Fibroblast of skin of right quadriceps (primary cell): ENCODE measurements around the gene RAB6D.
A peak's percentile ranks its signal among the peaks of the same experiment; 100 is the strongest.
"Not testable (repeated sequence)": the region's sequence is repeated elsewhere in the genome, so short reads cannot be mapped to it uniquely, and the experiment has no call there.

Experiments used
- DNase-seq: peaks from one replicate; pipeline ENCODE4 v3.0.0-alpha.2; 2013

RAB6D gene

DNA sequence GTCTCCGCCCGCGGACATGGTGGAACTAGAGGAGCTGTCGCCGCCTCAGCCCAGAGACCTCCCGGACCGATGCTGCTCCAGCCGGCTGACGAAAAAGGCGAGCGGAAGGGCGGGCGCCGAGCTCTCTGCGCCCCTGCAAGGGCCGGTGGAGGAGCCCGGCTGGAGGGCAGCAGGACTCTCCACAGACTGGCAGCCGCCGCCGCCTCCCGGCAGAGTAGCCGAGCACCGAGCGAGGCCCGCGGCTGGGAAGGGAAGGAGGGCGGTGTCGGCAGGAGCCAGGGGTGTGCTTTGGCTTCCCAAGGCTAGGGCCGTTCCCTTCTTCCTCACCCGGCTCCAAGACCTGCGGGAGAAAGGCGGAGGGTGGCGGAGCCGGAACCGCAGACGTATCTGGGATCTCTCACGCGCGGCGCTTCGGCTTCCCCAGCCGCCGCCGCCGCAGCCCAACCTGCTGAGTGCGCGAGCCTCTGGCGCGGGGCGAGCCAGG, at the start of gene RAB6D:
Gene RAB6D (minus strand): TSS at position 466 of the 484 bp plus-strand sequence. CDS start 448 bp downstream, at position 18.
- DNase-seq = not testable (repeated sequence)

DNA sequence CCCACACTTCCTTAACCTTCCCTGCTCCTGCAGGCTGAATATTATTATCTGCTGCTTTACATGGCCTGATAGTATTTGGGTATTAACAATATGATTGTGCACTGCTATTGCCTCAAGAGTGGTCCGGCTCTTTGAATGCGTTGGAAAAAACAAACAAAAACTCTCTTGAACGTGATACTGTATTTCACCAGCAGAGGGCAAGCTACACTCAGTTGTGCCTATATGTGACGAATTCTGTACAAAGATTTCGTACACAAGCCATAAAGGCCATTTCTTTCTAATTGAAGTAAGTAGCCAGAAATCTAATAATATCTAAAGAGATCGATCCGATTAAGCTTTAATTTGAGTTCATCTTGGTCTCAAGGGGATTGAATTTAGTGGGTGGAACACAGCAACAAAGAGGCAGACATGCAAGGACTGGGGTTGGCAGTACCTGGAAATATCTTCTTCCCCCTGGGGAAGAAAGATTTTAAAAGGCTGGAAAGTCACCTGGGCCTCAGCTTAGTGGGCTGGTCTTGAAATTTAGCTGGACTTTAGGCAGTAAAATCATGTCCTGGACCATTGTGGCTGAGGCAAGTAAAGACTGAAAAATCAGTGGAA, 49.3 kb upstream of the RAB6D start:
- DNase-seq = peak; percentile 46

DNA sequence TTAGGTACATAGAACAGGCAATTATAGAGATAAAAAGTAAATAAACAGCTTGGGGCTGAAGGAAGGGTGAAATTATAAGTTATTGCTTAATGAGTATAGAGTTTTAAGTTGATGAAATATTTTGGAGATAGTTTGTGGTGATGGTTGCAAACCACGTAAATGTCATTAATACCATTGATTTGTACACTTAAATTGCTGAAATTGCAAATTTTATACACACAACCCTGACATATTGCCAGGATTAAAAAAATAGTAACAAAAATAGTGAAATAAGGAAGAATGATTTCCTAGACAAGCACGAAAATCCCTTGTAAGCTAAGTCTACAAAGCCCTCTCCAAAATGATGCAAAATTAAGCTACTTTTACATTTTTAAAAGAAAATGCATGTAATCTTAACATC, 46.2 kb upstream of the RAB6D start:
- no peak for DNase-seq

DNA sequence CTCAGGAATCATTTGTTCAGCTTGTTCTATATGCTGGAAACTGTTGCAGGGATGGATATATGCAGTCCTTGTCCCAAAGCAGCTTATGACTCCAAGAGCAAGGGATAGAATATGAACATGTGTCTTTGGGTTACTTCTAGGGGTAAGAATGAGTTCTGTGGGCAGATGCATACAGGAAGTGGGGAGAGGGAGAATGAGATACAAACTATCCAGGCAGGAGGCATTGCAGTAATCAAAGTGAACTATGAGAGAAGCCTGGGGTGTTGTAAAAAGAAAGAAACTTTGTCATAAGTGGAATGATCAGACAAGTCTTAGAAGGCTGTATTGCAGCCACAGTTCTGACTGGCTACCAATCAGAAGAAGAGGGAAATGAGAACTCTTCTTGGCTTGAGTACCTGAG, 44.8 kb upstream of the RAB6D start:
- DNase-seq = no peak

DNA sequence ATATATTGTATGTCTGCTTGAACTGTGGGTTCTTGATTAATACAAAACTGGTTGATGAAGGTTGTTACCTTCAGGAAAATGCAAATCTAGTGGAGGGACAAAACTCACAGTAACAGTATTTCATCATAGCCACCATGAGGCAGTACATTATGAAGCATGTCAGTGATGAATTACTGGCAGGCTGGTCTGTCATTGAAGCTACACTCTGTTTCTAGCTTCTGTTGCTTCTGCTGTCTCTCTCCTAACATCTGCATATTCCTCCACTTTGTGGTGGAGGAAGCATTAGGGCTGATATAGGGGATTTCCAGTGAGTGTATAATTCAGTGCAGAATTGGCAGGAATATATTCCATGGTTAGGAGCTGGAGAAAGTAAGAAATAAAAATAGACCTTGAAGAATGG, 44.2 kb upstream of the RAB6D start:
- no peak for DNase-seq

DNA sequence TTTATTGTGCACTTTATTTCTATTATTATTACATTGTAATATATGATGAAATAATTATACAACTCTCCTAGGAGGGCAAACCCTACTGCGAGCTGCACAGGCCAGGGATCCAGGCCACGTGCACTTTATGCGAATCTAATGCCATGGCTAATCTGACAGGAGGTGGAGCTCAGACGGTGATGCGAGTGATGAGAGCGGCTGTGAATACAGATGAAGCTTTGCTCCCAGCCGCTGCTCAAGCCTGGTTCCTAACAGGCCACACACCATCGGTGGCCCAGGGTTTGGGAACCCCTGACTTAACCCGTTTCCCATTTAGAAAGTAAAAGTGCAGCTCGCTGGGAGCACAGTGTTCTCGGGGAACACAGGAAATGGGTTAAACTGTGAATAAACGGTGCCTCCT, 40.8 kb upstream of the RAB6D start:
- DNase-seq = no peak

DNA sequence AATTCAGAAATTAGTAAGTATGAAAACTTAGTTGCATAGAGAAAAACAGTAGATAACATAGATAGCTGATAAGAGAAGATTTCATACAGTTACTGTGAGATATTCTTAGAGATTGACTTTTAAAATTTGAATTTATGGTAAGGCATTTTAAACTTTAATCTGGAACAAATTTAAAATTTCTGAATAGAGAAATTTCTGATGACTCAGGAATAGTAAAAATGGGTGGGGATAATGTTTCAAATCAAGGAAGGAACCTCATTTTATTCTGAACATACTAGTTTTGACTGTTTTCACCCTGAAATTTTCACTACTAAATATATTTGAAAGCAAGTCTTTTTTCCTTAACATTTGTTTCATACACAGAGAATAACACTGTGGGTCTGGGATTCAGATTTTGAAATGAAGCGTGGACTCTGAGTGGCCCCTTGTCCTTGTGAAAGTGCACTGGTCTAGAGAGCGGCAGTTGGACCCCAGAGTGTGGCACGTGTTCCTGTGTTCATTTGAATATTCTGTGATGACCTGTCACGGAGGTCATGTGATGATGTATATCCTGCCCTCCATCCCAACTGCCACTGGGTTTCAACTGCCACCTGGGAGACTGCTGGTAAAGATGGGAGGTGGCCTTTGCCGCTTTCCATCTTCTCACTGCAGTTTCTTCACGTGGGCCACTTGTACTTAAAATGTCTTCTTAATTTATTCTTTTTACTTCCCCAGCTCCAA, 38.5 kb upstream of the RAB6D start:
- no peak for DNase-seq

DNA sequence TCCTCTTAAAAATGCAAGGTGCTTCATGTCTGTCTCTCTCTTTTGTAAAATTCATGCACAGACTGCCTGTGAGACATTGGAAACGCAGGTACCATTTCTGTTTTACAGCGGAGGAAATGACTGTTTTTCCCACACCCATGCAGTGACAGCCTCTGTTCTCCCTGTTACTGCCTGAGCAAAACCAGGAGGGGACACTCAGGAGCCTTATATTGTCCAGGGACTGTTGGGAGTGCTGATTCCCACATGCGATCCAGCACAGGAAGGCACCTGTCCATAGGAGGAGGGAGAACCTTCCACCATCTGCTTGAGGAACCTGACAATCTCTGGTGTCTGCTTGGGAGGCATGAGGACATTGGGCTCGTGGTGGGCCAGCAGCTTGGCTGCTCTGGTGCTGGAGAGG, 36.9 kb upstream of the RAB6D start:
- no peak for DNase-seq

DNA sequence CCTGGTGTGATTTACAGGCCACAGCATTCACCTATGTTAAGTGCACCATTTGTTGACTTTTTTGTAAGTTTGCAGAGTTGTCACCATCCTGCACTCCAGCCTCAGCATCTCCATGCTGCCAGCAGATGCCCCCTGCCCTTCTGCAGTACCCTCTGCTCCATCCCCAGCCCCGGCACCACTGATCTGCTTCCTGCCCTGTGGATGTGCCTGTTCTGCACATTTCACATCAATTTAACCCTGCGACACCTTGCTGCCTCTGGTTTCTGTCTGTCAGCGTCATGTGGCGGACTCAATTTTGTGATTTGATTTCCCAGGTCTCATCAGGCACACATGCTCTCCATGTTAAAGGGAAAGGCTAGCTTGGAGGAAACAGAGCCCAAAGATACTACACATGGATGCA, 36.5 kb upstream of the RAB6D start:
- not testable (repeated sequence) for DNase-seq

DNA sequence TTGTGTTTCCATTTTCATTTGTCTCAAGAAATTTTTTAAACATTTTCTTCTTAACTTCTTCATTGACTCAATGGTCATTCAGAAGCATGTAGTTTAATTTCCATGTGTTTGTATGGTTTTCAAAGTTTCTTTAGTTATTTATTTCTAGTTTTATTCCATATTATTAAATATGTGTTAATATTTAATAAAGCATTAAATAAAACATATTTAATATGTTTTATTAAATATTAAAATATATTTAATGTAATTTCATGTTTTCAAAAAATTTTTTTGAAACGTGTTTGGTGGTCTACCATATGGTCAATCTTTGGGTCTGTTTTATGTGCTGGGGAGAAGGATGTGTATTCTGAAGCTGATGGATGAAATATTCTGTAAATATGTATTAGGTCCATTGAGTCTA, 32.2 kb upstream of the RAB6D start:
- not testable (repeated sequence) for DNase-seq

DNA sequence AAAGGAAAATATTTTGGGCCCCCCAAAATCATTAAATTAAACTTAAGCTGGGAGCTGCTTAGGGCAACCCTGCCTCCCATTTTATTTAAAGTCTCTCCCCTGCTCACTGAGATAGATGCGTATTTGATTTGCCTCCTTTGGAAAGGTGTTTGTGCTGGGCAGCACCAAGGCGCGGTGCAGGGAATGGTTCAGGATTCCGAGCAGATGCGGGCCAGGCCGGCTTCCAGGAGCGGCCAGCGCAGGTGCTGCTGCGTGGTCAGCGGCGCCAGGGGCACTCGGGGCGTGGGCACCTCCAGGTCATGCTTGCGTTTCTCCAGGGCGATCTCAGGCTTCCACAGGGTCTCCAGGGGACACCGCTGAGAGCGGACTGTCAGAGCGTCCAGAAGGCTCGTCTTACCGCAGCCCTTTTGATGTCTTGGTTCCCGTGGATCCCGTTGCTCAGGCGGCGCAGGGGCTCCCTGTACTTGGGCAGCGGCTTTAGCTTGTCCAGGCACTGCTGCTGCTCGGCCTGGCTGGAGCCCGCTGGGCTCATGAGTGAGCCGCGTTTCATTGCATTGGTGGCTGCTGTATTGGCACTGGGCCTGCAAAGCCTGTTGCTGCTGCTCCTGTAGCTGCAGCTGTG, 31.2 kb upstream of the RAB6D start:
- not testable (repeated sequence) for DNase-seq

DNA sequence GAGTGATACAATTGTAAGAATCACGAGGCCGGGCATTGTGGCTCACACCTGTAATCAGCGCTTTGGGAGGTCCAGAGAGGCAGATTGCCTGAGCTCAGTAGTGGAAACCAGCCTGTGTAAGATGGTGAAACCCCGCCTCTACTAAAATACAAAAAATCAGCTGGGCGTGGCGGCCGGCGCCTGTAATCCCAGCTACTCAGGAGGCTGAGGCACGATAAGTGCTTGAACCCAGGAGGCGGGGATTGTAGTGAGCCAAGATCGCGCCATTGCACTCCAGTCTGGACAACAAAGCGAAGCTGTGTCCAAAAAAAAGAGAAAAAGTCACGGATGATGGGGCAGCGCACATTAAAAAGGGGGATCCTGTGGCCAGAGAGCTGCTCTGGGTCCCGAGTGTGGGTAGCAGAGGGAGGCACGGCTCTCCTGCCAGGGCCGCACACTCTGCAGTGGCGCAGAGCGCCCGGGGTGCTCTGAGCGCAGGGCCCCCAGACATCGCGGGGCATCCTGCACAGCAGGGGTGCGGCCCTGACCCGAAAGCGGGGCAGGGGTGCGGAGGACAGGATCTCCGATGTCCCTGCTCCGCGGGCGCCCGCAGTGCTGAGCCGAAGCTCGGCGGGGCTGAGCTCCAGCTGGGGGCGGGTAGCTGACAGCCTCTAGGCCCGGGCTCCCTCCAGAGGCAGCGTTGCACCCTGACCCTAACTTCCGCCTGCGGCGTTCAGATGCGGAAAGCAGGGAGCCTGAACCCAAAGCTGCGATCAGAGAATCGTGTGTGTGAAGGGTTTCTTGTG, 30.4 kb upstream of the RAB6D start:
- DNase-seq = peak; percentile 11

DNA sequence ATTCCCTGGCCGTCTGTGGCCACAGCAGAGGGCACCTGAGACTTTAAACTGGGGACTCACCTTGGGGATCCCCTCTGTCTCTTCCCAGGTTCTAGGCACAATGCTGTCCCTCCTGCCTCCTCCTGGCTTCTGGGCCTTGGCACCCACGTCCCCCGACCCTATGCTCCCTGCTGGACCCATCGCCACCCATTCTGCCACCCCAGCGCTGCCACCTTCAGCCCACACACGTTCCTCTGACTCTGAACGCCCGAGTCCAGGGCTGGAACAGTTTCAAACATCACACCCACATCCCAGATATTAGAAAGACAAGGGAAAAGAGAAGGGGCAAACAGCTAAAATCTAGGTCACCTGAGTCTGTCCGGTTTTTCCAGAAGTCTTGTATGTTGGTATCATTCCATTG, 28.0 kb upstream of the RAB6D start:
- not testable (repeated sequence) for DNase-seq

DNA sequence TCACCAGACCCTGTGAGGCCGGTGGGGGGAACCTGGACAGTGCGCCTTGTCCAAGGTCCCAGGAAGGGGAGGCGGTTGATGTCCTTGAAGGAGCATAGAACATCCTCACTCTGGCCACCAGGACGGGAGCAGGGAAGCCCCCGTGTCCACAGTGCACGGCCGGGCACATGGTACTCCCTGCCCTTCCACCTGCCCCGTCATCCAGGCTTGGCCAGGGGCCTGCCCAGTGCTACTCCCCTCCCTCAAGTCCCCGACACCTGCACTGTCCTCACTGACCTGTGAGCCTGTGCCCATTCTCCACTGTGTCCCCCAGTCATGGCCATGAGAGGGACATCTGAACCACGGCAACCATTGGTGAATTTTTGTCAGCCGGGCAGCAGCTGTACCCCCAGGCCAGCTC, 27.5 kb upstream of the RAB6D start:
- DNase-seq = not testable (repeated sequence)

DNA sequence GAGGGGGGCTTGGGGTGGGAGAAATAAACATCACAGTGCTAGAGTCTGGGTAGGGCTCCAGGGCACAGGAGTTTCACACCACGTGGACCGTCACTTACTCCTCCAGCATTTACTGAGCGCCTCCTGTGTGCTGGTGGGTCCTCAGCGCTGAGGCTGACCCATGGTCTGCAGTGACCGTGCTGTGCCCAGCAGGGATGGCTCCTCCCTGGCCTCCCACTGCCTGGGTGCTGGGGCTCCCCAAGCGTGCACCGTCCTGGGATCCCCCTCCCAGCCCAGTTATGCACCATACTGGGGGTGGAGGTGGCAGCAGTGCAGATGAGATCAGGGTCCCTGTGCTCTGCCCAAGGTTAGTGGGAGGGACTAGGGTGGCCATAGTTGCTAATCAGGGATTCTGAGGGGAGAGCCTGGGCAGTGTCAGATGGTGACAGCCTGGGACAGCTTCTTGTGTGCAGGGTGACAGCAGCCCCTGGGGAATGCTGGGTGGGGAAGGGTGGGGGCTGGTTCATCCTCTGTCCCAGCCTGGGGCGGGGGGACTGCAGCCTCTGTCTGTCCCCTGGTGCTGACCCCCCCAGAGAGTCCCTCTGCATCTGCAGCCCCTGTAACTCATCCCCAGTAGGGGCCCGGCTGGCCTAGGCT, 26.6 kb upstream of the RAB6D start:
- DNase-seq = not testable (repeated sequence)

DNA sequence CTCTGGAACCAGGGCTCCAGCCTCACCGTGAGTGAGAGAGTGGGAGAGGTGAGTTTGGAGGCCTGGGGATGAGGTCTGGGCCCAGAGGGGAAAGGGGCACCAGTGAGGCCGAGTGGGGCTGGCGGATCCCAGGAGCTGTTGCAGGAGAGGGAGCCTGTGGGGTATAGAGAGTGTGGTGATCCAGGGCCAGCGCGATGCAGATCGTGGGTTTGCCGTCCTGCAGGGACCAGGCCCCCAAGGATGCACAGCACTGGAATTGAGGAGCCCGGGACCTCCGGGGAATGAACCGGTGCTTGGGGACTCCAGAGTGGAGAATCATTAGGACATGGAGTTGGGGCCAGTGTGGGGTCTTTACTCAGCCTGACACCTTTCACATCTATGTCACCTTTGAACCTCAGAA, 25.7 kb upstream of the RAB6D start:
- no peak for DNase-seq

DNA sequence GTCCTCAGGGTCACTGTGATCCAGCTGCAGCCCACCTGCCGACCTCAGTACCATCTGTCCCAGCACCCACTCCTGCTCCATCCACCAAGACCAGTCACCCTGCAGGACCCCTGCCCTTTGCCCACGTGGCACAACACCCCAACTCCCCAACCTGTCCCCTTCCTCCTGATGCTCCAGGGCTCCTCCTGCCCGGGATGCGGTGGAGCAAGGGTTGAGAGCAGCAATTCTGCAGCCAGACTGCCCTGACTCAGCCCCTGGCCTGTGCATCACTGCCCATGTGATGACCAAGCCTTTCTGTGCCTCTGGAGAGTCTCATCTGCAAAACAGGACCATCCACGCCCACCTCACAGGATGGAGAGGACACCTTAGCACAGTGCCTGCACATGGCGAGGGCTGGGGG, 24.9 kb upstream of the RAB6D start:
- not testable (repeated sequence) for DNase-seq

DNA sequence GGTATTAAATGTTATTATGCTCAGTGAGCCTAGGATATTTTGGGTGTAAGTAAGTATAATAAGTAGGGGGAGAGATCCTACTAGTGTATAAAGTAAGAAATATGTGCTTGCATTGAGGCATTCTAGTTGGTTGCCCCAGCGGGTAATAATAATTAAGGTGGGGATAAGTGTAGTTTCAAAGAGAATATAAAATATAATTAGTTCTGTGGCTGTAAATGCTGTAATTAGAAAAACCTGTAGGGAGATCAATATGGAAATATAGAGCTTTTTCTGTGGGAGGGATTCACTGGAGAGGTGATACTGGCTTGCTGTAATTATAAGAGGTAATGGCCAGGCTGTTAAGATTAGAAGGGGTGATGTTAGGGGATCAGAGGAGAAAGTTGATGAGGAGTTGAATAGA, 9.1 kb upstream of the RAB6D start:
- DNase-seq = not testable (repeated sequence)

DNA sequence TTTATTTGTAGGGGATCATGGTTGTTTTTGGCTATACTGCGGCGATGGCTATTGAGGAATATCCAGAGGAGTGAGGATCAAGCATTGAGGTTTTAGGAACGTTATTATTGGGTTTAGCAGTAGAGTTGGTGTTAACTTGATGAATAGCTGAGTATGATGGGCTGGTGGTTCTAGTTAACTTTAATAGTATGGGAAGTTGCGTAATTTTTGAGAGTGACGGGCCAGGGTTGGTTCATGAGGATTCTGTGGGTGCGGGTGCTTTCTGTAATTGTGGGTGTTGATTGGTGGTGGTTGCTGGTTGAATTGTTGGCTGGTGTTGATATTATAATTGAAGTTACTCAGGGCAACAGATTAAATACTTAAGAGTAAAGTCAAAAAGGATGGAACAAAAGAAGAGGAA, 6.0 kb upstream of the RAB6D start:
- DNase-seq = no peak

DNA sequence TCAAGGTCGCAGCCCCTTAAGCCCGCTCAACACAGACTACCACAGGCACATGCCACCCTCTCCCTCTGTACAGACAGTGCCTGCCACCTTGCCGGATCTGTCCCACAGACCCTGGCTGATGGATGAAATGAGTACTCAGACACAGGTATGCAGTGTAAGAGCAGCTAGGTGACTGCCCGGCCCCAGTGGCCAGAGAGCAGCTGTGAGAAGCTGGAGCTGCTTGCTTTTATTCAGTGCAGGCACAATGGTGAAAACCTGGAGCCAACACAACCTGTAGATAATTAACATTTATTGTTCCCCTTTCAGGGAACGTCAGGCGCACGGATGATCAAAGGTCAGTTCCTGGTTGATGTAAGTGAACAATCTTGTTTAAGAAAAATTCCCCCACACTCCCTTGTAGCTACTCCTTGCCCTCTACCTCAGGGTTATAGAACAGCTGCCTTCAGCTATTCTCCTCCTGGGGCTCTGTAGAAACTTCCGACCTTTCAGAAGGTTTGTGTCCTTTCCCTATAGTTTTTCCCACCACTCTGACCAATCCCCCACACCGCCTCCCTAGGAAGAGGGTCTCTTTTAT, 4.6 kb upstream of the RAB6D start:
- not testable (repeated sequence) for DNase-seq

DNA sequence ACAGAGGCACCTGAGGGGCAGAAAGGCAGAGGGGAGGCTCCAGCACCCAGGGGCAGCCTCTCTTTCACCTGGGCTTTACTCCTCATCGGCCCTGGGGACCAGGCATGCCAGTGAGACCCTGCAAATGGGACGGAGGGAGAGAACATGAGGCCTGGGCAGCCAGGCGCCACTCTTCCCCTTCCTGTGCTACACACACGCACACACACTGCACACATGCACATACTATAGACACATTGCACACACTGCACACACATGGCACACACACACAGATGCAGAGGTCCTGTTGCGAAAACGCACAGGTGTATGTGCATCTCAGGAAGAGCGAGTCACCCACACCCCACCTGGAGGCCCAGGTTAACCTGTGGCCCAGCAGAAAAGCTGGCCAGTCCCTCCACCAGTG, 3.4 kb upstream of the RAB6D start:
- no peak for DNase-seq

DNA sequence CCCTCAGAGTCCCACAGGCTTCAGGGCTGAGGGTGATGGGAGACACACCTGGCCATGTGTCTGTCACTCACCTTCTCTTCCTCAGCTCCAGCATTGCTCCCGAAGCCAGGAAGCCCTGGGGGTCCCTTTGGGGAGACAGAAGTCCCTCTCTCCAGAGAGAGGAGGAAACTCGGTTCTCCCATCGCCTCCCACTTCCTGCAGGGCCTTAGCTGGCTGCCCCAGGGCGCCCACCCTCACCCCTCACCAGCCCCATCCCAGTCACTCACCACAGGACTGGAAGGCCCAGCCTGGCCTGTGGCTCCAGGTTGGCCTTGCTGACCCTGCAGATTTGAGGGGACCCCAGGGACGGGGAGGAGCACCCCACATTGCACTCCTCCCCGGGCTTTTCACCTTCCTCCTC, 2.7 kb upstream of the RAB6D start:
- DNase-seq = no peak

DNA sequence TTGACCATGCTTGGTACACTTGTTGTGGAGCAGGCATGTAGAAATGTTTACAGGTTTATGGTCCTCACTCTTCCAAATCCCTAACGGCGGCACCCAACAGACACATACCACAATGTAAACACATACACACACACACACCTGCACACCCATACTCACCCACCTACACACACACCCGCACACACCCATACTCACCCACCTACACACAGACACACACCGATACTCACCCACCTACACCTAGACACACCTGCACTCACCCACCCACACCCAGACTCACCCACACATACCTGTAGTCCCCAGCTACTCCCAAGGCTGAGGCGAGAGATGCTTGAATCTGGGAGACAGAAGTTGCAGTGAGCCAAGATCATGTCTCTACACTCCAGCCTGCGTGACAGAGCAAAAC, 1.5 kb upstream of the RAB6D start:
- DNase-seq = no peak
